GM18861 (cell line): ENCODE measurements around the gene RPN1.
"Not testable (repeated sequence)": the region's sequence is repeated elsewhere in the genome, so short reads cannot be mapped to it uniquely, and the experiment has no call there.

Source experiments
- ATAC-seq: cut with Tn5 transposase; IDR thresholded peaks from one replicate; pipeline ENCODE4 v1.9.1; 2021; ENCODE audit not compliant: unreplicated experiment

RPN1 gene

DNA sequence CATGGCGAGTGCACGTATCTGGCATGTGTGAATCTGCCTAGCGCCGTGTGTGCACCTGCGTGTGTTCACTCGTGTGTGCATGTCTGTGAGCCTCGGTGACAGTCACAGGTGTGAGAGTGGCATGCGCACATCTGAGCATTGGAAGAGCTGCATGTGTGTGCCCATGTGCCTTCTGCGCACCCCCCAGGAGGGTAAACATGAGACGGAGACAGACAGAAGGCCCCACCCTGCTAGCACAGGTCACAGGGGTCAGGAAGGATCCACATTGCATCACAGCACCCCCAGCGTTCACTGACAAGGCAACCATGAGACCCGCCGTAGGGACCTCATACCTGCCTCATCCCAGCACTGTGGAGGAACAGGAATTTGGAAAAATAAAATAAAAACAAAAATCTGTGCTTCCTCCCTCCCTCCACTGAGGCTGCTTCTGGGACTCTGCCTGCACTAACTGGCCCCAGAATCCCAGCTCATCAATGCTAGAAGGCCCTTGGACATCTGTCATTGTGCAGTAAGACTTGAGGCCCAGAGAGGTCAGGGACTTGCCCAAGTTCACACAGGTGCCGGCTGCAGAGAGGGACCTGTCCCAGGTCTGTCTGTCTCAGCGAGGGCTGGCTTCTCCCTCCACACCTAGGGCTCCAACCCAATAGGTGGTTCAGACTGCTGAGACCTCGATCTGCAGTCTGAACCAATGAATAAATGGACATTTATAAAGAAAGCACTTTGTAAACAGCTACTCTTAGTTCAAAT, 37.4 kb downstream of the RPN1 start:
- ATAC-seq, result no peak

DNA sequence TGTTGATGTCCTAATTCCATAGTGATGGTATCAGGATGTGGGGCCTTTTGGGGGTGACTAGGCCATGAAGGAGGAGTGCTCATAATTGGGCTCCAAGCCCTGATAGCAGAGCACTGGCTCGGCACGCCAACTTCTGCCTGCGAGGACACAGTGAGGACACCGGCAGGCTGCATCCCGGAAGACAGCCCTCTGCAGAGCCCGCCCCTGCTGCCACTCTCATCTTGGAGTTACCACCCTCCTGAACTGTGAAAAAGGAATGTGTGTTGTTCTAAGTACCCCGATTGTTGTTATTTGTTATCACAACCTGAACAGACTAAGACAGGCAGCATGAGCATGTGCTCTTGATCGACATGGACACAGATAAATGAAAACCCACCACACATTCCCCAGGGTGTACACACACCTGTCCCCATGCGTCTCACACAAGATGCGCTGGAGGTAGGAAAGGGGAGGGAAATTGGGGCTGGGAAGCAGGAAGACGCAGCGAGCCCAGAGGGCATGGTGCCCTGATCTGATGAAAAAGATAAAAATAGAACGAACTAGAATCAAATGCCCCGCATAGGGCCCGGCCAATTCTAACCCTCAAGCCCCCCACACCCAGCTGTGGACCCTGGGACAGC, 40.1 kb downstream of the RPN1 start:
- no peak for ATAC-seq

DNA sequence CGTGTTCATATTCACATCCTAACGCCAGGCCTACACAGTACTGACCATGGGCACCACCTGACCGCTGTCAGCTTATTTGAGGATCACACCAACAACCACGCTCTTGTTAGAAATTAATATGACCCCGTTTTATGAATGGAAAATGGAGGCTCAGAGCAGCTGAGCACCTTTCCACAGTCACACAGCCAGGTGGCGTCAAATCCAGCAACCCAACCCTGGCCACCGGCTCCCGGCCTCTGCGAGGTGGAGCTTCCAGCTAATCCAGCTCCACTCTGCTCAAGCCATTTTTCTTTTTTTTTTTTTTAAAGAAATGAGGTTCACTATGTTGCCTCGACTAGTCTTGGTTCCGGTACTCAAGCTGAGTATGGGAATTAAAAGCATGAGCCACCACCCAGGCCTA, 41.3 kb downstream of the RPN1 start:
- no peak for ATAC-seq

DNA sequence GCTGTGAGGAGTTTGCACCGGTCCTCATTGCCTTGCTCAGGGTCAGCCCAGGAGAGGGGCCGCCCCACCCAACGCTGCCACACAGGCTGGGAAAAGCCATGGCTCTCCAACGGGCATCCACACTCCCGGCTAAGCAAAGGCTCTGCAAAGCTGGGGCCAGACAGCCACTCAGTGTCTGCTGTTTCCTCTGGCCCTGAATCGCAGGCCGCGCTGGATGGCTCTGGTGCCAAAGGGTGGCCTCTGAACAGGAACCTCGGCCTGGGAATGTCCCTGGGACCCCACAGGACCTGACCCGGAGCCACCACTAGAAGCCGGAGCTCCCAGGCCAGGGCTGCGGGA, 42.9 kb downstream of the RPN1 start:
- ATAC-seq, result no peak

DNA sequence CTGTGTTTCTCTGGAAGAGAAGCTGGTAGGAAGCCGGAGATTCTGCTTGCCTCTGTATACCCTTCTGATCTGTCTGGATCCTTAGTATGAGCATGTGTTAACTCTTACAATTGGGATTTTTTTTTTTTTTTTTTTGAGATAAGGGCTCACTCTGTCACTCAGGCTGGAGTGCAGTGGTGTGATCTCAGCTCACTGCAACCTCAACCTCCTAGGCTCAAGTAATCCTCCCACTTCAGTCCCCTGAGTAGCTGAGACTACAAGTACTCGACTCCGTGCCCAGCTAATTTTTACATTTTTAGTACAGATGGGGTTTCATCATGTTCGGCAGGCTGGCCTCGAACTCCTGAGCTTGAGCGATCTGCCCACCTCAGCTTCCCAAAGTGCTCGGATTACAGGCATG, 44.5 kb downstream of the RPN1 start:
- ATAC-seq, result no peak

DNA sequence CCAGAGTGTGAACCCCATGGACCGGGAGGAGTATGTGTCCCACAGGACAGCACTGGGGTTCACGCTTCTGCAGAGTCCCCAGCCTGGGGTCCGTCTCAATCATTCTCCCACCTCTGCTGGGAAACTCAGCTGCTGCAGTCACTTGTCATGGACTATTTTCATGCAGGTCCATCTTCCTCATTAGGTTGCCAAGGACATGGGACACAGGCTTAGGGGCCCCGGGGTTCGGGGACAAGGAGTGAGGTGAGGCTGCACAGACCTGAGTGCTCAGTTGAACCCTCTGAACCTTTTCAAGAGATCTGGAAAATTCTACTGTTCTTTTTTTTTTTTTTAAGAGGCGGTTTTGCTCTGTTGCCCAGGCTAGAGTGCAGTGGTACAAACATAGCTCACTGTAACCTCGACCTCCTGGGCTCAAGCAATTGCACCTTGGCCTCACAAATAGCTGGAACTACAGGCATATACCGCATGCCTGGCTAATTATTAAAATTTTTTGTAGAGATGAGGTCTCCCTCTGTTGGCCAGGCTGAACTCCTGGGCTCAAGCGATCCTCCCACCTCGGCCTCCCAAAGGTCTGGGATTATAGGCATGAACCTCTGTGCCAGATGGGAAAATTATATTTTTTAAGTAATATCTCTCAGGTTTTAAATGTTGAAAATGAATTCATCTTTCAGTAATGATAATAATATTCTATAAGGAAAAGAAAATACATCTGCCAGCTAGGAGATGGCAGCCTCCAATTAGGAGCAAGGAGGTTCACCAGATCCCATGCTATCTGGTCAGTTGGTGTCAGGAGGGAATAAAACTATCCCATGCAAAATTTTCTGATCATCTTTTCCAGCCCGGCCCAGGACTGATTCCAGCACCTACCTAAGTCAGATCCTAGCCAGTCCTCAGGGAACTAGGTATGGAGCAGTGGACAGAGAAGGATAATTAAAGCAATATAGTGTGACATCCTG, 45.2 kb downstream of the RPN1 start:
- no peak for ATAC-seq

DNA sequence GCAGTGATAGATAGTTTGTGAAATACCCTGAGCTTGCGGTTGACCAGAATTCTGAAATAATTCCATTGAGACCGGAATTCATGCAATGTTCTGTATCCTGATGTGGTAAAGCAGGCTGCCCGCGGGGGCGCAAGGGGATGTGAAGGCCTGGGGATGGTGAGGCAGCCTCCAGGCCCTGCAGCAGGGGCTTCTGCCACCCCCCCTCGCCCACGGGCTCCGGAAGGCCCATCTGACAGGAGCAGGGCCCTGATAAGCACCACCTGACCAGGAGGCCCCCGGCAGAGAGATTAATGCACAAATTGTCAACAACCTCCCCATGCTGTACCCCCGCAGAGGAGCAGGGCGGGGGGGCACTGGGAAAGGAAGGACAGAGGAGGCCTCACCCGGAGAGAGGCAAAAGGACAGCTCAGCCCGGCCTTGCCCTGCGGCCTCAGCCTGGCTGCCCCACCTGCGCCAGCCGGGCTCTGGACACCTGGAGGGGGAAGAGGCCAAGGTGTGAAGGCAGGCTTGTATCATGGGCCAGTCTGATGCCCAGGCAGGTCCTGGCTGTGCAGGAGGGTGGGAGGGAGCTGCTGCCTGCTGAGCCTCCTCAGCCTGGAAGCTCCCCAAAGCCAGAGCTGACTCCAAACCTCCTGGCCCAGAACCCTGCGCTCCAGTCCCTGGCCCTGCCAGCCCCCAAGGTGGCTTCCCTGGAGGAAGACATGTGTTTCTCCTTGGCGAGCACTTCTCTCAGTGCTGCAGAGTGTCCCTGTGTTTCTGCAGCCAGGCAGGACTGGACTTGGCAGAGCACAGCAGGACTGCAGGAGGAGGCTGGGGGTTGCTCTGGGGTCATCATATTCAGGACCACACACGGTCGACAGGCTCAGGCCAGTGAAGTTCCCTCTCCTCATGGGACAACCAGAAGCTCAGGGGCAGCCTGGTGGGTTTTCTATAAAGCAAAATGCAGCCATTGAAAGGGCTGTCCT, 46.5 kb downstream of the RPN1 start:
- ATAC-seq, result no peak

DNA sequence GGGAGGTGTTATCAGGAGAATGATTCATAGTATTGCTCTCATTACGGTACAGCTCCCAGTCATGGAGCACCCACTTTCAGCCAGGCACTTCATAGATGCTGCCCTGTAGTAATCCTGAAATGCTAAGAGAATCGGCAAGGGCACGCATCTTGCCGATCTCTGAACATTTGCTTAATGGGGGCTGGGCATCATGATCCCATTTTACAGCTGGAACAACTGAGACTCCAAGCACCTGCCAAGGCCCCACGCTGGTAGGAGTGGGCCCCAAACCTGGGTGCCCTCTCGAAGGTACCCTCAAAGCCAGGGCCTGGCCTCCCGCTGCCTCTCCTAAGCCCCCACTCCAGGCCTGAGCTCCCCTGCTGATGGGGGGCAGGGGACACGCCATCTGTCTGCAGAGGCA, 47.3 kb downstream of the RPN1 start:
- no peak for ATAC-seq

DNA sequence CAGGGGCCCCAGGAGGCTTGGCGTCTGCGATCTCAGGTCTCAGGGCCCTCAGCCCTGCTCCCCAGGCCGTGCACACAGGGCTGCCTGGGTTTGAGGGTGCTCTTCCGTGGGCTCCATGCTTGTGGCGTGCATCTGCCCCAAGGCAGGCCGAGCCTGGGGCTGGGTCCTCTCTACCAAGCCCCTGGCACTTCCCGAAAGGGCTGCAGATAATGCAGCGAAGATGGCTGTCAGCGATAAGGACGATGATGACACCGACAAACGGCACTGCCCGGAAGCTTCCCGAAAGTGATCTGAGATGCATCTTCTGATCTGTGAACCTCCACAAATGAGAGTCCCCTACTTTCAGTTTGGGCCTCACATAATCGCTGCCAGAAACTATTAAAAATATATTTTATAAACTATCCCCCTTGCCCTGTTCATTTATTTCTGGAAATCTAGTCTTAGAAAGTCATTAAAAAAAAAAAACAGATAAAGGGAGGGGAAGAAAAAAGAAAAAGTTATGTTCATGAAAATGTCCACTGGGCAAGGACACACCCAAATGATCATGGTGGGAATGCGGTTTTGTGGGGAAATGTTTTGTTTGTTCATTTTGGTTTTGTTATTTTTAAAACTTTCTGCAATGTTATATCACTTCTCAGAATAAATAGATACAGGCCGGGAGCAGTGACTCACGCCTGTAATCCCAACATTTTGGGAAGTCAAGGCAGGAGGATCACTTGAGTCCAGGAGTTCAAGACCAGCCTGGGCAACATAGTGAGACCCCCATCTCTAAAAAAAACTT, 51.5 kb downstream of the RPN1 start:
- no peak for ATAC-seq

DNA sequence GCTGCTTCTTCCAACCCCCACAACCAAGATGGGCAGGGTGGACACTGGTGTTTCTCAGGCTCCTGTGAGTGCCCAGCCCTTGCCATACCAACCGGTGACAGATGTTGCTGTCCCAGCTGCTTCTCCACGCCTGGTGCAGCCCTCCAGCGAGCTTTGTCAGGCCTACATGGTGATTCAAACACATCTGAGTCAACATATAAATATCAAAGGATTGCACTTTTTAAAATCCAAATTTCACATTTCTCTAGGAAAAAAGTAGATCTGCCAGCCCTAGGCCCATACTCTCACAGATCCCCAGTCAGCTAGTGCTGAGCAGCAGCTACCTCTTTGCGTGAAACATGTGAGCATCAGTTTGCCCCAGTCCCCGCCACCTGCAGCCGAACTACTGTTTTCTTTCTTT, 52.7 kb downstream of the RPN1 start:
- no peak for ATAC-seq

DNA sequence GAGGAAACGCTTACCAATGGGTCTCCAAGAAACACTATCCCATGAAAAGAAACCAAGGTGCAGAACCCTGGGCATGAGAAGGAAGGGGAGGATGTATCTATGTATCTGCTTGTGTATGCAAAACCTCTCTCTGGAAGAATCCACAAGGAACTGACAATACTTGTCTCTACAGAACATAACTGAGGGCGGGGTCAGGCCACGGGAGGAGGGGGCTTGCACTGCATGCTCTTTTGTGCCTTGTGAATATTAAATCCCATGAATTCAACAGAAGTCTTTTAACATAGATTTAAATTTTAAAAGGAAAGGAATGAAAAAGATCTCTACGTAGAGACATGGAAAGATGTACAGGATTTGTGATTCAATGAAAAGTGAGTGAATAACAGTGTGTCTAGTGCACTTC, 57.8 kb downstream of the RPN1 start:
- no peak for ATAC-seq

DNA sequence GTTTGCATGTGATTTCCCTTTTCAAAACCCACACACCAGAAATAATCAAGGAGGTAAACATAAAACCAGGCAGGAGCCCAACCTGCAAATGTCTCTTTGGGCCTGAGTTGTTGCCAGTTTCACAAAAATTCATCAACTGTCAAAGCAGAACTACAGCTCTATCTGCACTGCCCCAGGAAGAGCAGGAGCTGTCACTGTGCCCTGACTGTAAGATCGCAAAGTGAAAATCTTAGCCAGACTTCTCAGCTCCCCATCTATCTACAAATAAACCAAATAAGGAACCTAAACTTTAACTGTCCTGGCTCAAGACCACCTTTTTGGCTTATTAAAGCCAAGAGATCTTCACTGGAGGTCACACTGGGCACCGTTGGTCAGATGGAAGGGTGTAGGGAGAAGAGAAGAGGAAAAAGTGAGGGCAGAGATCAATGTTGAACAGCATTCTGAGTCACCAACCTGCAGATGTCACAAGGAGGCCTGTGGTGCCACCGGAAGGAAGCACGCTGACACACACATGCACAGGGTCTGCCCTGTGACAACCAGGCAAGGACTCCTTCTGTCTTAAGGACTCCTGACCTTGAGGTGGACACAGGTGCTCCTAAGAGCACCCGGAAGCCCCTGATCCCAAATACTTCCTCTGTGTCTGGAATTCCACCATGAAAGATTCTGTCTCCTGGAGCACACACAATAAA, 58.7 kb downstream of the RPN1 start:
- ATAC-seq, result no peak

DNA sequence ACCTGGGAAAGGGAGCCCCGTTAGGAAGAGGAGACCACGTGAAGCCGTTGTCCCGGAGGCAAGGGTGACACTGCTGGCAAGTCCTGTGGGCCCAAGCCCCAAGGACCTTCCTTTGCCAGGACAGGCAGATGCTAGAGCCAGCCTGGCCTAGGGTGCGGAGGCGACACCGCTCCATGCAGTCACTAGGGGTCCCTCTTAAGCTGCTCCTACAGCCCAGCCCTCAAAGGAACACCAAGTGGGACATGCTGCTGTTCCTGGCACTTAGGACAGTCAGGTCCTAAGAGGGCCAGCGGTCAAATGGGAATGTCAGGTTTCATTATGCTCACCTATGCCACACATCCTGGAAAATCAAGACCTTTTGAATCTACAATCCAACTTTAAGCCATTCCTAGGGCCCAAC, 59.7 kb downstream of the RPN1 start:
- no peak for ATAC-seq

DNA sequence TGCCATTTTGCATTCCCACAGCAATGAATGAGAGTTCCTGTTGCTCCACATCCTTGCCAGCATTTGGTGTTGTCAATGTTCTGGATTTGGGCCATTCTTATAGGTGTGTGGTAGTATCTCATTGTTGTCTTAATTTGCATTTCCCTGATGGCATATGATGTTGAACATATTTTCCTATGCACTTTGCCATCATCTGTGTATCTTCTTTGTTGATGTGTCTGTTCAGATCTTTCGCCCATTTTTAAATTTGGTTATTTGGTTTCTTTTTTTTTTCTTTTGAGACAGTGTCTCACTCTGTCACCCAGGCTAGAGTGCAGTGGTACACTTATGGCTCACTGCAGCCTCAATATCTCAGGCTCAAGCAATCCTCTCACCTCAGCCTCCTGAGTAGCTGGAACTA, 60.6 kb downstream of the RPN1 start:
- not testable (repeated sequence) for ATAC-seq

DNA sequence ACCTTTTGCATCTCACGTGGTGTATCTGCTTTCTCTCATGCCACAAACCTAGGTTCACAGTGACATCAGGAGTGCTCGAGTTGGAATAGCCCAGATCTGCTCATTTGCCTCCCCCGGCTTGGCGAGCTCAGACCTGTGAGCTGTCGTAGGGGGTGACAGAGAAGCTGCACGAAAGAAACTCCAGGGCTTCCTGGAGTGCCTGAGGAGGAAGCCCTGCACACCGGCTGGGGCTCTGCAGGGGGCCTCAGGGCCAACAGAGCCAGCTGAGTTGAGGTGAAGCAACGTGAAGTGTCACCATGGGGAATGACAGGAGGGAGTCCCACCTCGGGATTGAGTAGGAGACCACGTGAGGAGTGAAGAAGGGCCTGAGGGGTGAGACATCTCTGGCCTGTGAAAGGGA, 62.5 kb downstream of the RPN1 start:
- no peak for ATAC-seq

DNA sequence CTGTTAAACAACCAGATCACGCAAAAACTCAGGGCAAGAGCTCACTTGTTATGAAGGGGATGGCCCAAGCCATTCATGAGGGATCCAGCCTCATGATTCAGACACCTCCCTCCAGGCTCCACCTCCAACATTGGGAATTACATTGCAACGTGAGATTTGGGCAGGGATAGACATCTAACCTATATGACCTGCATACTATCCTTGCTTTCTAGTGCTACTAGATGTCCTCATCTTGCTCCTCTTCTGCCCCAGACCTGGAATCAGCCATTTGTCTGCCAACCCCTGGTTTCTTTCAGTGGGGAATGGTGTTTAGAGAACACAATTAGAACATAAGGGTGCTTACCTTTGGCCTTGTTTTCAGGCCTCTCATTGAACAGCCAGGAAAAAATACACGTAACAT, 63.2 kb downstream of the RPN1 start:
- ATAC-seq, result no peak

DNA sequence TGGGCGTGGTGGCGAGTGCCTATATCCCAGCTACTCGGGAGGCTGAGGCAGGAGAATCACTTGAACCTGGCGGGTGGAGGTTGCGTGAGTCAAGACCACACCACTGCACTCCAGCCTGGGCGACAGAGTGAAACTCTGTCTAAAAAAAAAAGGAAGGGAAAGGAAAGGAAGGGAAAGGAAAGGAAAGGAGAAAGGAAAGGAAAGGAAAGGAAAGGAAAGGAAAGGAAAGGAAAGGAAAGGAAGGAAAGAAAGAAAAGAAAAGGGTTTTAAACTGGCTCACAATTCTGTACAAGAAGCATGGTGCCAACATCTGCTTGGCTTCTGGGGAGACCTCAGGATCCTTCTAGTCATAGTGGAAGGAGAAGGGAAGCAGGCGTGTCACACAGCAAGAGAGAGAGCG, 63.7 kb downstream of the RPN1 start:
- ATAC-seq, result not testable (repeated sequence)

DNA sequence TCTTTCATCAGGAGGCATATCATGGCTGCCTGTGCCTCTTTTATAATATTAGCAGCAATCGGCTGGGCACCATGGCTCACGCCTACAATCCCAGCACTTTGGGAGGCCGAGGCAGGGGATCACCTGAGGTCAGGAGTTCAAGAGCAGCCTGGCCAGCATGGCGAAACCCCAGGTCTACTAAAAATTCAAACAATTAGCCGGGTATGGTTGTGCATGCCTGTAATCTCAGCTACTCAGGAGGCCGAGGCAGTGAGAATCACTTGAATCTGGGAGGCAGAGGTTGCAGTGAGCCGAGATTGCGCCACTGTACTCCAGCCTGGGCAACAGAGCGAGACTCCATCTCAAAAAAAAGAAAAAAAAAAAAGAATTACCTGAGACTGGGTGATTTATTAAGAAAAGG, 64.2 kb downstream of the RPN1 start:
- not testable (repeated sequence) for ATAC-seq

DNA sequence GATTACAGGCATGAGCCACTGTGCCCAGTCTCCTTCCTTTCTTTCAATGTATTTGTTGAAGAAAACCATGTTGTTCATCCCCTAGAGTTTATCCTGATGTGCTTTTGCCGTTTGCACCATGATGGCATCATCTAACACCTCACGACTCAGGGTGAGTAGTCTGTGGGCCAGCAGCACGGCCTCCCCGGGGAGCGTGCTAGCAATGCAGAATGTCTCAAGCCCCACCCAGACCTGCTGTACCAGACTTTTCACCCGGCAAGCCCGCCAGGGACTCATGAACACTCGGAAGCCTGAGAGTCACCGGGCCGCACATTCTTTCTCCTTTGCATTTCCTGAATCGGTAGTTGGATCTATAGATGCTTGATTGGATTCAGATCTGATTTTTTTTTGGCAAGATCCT, 64.6 kb downstream of the RPN1 start:
- ATAC-seq, result no peak
